NCI-H748 treated with DMSO at 0.1 percent for 48 hours (cell line): ENCODE data around the gene HOXA10.
A peak's percentile ranks its signal among the peaks of the same experiment; 100 is the strongest.

Source experiments
- DNase-seq: peaks from one replicate; lab custom pipeline; 2025; lab: John Stamatoyannopoulos, UW

Gene HOXA10

DNA sequence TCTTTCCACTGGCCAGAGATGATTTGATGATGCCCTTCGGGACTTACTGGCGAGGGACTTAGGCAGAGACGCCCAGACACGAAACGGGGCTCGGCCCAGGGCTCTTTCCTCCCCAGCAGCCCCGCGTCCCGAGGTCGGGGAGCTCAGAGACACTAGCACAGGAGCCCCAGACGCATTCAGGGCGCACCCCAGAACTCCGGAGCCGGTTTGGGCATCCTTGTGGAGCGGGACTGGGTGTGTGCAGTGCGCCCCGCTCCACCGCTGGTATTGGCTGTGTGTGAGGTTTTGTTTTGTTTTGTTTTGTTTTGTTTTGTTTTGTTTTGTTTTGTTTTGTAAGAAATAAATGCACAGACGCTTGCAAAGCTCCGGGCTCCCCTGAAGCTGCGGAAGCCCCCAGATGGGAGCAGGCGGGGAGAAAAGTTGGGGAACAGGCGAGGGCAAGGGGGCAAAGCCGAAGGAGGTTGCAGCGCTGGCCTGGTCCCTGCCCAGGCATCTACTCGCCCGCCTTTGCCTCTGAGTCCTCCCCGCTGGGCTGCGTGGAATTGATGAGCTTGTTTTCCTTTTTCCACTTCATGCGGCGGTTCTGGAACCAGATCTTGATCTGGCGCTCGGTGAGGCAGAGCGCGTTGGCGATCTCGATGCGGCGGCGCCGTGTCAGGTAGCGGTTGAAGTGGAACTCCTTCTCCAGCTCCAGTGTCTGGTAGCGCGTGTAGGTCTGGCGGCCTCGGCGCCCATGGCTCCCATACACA, 28.8 kb downstream of the HOXA10 start:
- DNase-seq: no peak

DNA sequence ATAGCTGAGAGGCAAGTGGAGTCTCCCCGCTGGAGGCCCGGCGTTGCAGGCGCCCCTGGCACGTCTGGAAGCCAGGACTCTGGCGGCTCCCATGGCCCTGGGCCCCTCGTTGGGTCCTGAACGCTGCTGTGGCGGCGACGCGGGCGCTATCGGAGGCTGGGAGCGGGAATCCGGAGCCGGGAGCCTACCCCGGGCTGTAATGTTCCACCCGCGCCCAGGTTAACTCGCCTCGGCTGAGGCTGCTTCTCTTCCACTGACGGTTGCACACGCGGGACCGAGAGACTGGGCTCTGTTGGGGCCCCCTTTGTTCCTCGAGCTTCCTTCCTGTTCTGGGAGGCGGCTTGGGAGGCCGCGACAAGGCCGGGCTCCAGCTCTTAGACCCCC, 29.3 kb downstream of the HOXA10 start:
- DNase-seq: no peak

DNA sequence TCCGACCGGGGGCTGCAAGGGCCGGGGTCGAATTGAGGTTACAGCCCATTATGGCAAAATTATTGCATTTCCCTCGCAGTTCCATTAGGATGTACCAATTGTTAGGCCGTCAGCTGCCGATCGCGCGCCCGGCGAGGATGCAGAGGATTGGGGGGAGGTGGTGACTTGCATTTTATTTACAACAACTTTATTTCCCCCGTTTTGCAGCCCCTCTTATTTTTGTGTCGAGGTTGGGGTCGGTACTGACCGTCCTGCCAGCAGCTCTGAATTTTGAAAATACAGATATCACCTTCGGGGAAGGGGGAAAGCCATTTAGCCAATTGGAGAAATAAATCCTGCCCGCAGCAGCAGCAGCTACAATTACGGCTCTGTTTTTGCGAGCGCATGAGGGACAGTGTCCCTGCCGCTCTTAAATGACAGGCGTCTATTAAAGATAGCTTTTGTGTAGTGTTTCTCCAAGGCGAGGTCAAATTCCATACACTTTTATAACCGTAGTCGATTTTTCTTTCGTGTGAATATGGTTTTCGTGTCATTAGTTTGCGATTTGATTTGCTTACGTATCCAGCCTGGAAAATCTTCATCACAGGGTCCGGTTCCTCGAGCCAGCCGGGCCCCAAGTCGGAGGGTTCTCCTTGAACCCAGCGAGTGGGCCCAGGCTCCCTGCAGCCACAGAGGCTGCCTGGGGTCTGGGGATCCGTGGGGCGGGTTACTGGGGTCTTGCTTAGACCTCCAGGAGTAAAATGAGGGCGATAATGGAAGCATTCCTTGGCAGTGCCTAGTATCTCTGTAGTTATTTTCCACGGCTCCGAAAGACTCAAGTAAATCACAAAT, 30.0 kb downstream of the HOXA10 start:
- no peak for DNase-seq

DNA sequence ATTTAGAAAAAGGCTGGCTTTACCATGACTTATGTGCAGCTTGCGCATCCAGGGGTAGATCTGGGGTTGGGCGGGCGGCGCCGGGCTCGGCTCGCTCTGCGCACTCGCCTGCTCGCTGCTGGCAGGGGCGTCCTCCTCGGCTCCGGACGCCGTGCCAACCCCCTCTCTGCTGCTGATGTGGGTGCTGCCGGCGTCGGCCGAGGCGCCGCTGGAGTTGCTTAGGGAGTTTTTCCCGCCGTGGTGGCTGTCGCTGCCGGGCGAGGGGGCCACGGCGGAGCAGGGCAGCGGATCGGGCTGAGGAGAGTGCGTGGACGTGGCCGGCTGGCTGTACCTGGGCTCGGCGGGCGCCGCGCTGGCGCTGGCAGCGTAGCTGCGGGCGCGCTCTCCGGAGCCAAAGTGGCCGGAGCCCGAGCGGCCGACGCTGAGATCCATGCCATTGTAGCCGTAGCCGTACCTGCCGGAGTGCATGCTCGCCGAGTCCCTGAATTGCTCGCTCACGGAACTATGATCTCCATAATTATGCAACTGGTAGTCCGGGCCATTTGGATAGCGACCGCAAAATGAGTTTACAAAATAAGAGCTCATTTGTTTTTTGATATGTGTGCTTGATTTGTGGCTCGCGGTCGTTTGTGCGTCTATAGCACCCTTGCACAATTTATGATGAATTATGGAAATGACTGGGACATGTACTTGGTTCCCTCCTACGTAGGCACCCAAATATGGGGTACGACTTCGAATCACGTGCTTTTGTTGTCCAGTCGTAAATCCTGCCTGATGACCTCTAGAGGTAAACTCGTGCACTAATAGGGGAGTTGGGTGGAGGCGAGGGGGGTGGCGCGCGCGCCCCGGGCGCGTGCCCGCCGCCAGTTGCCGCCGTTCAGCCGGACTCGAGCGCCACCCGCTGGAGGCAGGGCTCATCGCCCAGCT, 30.8 kb downstream of the HOXA10 start, which contains the start of gene HOXA5:
HOXA5 (minus strand) TSS at position 659 of the 927 bp plus-strand sequence; CDS start at position 585, 74 bp downstream.
- peak; percentile 81 for DNase-seq

DNA sequence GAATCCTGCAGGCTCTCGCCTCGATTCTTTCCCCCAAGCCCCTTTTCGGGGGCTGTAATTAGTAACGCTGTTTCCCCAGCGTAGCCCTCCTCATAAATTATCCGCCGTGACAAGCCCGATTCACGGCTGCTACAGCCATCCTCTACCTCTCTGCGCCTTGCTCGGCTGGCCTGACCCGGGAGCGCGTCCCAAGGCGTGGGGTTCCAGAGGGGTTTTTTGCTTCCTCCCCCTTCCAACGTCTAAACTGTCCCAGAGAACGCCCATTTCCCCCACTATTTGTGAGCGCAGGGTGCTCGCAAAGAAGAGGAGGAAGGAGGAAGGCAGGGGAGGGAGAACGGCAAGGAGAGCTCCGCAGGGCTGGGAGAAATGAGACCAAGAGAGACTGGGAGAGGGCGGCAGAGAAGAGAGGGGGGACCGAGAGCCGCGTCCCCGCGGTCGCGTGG, 31.5 kb downstream of the HOXA10 start:
- DNase-seq: no peak

DNA sequence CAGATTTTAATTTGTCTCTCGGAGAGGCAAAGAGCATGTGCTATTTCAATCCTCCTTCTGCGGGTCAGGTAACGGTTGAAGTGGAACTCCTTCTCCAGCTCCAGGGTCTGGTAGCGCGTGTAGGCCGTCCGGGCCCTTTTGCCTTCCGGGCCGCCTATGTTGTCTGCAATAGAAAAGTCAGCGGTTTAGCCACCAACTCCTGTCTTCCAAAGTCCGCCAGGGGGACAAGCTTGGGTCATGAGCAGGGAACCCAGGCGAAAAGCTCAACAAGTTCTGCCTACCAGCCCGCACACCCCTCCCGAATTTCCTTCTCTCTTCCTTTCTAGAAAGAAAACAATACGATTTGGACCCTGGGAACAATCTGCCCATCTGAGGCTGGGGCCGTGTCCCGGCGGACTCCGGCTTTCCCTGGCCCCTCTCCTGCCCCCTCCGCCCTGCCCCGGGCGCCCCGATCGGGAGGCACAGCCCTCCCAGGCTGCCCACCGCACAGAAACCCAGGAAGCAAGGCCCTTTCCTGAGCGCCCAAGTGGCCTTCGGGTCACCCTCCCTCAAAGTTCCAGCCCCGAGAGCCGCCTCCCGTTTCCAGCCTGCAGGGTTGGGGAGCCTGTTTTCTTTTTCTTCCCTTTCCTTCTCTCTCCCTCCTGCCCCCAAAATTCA, 32.1 kb downstream of the HOXA10 start:
- no peak for DNase-seq

DNA sequence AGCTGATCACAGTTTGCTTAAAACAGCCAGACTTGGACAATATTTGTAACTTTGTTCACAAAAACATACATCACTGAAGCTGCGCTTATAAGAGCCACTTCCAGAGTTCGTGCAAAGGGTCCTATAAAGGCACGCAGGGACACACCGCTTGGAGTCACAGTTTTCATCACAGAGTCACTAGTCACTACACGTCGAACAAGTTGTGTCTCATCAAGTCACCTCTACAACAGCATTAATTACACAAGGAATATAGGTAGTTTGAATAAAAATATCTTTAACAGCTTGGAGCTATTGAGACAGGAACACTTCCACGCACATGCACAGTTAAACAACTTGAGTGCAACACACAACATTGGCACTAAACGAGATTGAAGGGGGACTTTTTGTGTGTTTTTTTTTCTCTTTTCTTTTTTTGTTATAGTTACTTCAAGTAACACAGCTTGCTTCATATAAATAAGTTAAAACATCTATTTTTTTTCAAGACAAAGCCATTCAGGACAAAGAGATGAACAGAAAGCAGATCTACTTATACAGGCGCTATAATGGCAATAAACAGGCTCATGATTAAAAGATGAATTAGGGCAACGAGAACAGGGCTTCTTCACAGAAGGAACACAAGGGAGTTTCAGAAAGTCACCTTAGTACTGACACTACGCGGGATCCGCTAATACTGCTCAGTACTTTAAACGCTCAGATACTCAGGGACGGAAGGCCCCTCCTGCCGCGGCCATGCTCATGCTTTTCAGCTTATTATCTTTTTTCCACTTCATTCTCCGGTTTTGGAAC, 32.8 kb downstream of the HOXA10 start:
- no peak for DNase-seq

DNA sequence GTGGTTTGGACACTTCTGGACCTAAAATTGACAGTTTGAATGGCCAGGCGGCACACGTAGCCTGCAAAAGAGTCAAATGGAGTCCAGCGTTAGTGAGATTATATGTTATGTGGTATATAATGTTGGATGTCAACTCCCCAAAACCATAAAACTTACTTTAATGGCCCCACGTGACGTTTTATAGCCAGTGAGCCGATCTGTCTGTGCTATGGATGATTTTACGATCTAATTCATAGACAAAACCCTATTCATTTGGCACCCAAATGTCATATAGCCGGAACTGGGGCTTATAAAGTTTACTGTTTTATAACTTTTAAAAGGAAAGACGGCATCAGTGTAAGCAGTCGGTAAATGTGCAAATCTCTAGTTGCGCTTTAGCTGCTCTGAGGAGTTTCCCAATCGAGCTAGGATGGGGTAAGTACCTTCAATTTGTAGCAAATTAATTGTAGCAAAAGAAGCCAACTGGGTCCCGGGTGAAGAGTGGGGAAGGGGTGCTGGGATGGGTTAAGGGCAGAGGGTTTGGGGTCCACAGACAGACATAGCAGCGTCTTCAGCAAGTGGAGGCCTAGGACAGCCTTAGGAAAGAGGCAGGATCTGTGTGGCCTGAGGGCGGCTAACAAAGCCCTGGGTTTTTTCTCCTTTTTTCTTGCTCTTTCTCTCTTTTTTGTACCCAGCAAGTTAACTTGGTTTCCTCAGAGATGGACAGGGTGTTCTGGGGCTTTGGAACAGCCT, 33.8 kb downstream of the HOXA10 start:
- DNase-seq: no peak

DNA sequence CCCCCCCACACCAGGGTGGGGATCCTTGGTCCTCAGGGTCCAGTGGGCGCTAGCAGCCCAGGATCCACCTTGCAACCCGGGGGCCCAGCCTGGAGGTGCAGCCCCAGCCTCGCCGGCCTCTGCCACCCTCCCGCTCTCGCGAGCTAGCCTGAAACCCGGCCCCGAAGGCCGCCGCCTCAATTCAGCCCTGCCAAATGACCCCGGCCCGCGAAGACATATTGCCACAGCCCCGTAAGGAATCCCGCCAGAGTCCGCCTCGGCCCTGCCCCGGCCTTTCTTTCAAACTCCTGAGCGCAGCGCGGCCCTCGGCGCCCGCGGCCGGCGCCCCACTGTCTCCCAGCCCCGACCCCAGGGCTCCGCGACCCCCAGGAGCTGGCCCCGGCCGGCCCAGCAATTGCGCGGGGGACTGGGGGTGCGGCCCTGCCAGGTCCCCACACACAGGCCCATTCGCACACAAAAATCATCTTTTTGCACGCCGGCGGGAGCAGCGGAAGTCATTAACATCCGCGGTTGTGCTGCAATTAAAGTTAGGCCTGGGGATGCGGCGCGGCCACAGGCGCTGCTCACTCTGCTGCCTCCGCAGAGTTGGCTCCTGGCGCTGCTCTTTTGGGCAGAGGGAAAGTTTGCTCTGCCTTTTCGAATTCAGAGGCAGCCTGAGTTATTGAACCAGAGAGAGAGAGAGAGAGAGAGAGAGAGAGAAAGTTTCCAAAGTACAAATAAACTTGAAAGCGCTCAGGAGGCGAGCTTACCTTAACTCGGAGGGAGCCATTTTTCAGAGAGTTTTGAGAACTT, 34.6 kb downstream of the HOXA10 start:
- no peak for DNase-seq

DNA sequence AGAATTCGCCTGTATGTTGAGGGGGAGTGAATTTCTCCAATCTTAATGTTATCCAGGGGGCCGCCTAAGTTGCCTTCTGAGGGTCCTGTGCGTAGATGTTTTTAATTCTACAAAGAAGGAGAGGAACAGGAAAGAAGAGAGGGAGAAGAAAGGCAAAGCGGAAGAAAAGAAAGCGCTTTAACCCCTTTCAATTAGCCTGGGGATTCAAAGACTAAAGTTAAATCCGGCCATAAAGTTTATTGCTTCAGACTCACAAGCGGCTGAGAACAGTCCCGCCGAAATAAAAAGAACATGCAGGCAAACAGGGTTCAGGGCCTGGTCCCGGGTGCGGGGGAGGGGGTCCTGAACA, 35.2 kb downstream of the HOXA10 start:
- DNase-seq: no peak

DNA sequence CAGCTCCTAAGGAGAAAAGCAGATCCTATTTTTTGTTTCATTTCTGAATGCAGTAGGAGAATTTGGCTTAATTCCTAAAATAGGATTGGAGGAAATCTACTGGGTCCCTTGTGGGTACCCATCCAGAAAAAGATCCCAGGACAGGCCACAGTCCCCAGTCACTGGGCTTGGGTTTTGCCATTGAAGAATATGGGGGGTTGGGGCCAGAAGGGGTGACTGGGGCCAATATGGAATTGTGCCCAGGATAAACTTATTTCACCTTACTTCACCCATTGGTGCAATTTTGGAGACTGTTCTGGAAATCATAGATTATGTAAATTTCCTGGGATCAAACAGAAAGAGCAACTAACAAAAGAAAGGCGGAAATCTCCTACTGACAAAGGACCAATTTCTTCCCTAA, 35.6 kb downstream of the HOXA10 start:
- DNase-seq: no peak

DNA sequence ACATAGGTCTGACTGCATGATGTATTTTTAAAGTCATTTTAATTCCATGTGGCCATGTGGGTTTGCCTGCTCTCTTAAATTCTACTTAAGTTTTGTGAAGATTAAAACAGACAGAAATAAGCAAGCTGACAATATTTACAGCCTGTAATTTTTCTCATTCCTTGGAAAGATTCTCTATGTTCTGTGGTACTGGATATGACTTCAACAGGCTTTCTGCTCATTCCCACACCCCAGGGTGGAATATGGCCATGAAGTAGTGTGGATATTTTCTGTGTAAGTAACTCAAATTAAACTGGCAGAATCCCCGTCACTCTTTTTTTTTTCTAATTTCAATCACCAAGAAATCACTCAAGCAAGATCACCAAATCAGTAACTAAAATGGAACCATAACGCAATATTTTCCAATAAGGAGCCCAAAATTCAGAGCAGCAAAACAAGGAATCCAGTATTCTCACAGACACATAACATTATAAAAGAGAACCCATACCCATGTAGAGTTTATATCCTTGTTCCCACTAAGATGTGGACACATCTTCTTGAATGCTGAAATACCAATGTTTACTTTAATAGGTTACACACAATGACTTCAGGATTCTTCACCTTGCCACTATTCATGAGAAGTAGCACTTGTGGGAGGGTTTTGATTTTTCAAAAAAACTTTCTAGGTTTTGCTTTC, 36.3 kb downstream of the HOXA10 start:
- no peak for DNase-seq

DNA sequence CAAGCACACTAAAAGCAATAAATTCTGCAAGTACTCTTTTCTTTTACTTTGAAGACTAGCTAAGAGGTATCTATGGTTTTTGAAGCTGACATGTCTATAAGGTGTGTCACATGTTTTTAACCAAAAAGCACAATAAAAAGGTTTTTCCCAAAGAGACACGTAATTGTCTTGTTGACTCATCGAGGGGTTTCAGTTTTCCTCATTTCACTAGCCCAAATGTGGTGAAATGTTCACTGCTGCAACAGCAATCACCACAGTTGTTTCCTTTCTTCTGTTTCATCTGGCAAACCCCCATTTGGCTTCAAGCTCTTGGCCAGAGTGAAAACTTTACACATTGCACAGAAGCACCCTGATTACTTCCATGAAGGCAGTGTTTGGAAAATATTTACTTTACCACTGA, 39.7 kb downstream of the HOXA10 start:
- DNase-seq: no peak

DNA sequence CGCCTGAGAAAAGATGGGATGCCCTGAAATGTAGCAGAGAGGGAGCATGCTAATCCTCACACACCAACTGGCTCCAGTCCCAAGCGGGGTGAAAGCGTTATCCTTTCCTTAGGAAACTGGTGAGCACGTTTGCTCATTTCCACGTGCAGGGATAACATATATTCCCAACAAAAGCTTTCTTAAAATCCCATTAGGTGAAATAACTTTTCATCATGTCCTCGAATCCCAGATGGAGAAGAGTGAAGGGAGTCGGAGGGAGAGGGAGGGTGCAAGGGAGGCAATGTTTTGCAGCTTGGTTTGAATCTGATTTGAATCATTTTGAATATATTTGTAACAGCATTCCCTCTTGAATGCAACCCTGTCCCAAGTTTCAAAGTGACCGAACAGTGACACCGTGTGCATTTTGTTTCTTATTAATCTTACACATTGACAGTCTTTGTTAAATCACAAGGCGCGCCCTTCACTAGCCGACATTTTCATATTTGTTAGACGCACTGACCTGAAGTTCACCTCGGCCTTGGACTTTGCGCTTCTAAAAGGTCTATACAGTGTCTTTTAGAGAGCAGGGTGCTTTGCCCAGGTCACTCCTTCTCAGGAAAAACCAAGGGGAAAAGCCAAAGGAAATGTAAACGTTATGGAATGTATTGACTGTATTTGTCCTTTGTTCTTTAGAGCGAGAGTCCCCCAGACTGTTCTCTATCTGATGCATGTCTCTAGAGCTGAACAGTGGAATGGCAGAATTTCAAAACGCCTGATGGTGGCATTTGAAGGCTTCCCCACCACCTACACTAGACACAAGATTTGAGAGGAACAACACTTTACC, 40.5 kb downstream of the HOXA10 start:
- DNase-seq: no peak

DNA sequence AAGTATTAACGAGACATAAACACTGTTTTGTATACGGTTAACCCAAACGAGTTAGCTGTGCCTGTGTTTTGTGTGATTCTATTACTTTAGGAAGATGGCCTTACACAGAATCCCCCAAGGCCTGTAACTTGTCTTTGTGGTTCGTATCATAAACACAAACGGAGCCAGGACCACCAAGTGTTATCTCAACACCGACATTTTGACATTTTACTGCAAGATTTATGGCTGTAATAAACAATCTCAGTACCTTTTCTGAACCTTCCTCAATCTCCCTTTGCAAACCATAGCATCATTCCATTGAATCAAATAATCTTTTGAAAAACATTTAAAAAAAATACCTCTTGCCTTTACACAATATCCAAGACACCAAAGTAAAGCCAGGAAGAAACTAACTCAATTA, 41.1 kb downstream of the HOXA10 start:
- DNase-seq: no peak

DNA sequence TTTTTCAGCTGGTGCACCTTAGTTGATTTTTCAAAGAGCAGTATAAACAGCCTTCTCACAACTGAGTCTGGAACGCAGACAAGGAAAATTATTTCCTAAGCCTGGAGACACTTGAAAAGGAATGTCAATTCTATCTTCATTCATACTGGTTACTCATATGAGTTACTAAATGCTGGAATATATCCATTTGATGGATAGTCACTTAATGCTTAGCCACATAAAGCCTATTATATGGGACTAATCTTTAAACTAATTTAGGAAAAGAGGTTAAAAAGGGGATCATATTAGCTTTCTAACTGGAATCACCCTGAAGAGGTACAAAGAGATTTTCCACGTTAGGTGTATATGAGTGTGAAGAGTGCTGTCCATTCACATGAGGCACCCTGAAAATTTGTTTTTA, 41.9 kb downstream of the HOXA10 start:
- DNase-seq: no peak

DNA sequence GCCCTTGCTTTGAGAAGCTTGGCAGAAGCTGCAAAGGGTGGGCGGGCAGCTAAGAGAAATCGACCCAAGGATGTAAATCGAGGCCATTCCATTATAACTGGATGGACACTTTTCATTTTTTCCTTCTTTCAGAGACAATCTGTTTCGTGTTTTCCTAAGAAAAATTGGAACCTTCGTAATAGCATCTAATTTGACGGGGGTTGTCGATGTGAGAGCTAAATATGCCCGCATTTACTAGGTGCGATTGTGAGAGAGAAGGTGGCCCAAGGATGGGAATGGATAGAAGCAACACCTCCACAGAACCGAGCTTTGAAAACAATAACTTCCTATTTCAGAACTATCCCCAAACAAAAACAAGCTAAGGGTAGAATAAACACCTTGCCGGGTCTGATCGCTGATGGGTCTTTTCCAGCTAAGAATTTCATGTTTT, 42.7 kb downstream of the HOXA10 start:
- no peak for DNase-seq
